ENCODE measurements around the gene UPF3A.

UPF3A gene

DNA sequence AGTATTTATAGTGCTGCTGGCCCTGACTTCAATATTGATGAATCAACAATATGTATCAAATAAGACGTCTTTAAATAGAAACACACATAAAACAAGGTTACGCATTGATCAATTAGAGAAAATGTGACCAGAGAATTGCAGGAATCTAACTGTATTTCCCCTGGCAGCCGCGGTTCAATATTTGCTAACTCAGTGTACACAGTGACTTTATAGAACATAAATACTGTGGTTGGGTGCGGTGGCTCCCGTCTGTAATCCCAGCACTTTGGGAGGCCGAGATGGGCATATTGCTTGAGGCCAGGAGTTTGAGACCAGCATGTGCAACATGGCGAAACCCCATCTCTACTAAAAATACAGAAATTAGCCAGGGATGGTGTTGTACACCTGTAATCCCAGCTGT lies 22.8 kb upstream of the UPF3A start:
- Histone ChIP-seq H3K27ac (ENCODE audit: low read length) (no peak overlapping the region), H3K27me3 (ENCODE audit: low read depth, low read length) (no peaks in the 10 kb centered on the region), H3K4me3 (ENCODE audit: low read length) (no peak overlapping the region), H3K4me2 (ENCODE audit: low read length) (no peak overlapping the region), H3K4me1 (ENCODE audit: low read length) (peaks cover 16% of the 10 kb centered on the region), H3K36me3 (replicated peaks; ENCODE audit: low read depth, low read length) (peaks cover 90% of the 10 kb centered on the region), H2AFZ (ENCODE audit: low read depth, low read length) (no peak overlapping the region), H3K9ac (ENCODE audit: low read length) (no peak overlapping the region), H4K20me1 (ENCODE audit: insufficient read depth, low read length) (peaks cover 5% of the 10 kb centered on the region; the same call in 1 of the 2 replicates), H3K79me2 (ENCODE audit: low read length) (no peaks in the 10 kb centered on the region), H3K9me3 (ENCODE audit: insufficient read depth, low read length) (no peaks in the 10 kb centered on the region)
- TF ChIP-seq, protein P1, sequence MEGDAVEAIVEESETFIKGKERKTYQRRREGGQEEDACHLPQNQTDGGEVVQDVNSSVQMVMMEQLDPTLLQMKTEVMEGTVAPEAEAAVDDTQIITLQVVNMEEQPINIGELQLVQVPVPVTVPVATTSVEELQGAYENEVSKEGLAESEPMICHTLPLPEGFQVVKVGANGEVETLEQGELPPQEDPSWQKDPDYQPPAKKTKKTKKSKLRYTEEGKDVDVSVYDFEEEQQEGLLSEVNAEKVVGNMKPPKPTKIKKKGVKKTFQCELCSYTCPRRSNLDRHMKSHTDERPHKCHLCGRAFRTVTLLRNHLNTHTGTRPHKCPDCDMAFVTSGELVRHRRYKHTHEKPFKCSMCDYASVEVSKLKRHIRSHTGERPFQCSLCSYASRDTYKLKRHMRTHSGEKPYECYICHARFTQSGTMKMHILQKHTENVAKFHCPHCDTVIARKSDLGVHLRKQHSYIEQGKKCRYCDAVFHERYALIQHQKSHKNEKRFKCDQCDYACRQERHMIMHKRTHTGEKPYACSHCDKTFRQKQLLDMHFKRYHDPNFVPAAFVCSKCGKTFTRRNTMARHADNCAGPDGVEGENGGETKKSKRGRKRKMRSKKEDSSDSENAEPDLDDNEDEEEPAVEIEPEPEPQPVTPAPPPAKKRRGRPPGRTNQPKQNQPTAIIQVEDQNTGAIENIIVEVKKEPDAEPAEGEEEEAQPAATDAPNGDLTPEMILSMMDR (IDR thresholded peaks at IDR 0.05; ENCODE audit: low read depth, low read length) = no peak
- no peak for TF ChIP-seq EZH2phosphoT487 (IDR thresholded peaks at IDR 0.05; ENCODE audit: low read depth)

DNA sequence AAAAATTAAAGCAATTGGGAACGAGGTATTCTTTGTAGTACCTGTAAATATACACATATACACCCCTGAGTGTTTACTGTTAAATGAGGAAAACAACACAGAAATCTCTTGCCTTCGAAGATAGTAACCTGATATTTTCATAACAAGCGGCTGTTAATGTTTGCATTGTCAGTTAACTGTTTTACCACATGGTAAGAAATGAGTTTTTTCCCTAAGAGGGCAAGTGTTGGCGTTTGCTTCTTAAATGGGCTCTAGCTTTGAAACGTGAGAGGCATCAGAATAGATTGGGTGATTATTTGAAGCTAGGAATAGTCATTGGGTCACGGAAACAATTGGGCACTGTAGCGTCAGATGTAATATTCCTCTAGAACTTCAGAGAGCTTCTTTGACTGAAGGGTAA lies 22.0 kb upstream of the UPF3A start:
- Histone ChIP-seq H3K4me3 (ENCODE audit: low read length) (no peak overlapping the region), H3K79me2 (ENCODE audit: low read length) (no peaks in the 10 kb centered on the region), H3K27me3 (ENCODE audit: low read depth, low read length) (no peaks in the 10 kb centered on the region), H3K9me3 (ENCODE audit: insufficient read depth, low read length) (no peaks in the 10 kb centered on the region), H3K4me1 (ENCODE audit: low read length) (peaks cover 16% of the 10 kb centered on the region), H2AFZ (ENCODE audit: low read depth, low read length) (no peak overlapping the region), H3K27ac (ENCODE audit: low read length) (no peak overlapping the region), H4K20me1 (ENCODE audit: insufficient read depth, low read length) (peaks cover 5% of the 10 kb centered on the region; the same call in 1 of the 2 replicates), H3K4me2 (ENCODE audit: low read length) (no peak overlapping the region), H3K36me3 (replicated peaks; ENCODE audit: low read depth, low read length) (peaks cover 91% of the 10 kb centered on the region), H3K9ac (ENCODE audit: low read length) (no peak overlapping the region)
- TF ChIP-seq EZH2phosphoT487 (IDR thresholded peaks at IDR 0.05; ENCODE audit: low read depth) = no peak
- TF ChIP-seq, protein P1 (IDR thresholded peaks at IDR 0.05; ENCODE audit: low read depth, low read length) = no peak

DNA sequence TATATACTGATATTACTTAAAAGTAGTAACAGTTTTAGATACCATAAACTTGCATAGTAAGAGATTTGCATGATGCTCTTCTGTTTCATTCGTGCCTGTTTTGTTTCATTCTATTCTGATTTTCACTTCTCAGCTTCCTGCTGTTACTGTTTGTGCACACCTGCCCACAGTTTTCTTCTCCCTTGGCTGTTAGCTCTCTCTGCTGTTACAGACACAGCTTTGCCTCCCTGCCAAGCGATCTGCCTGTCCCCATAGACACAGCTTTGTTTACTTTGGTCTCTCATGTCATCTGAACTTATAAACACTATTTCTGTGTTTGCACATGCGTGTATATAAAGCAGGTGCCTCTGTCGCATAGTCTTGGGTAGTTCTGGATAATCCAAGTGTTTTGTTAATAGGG lies 21.4 kb upstream of the UPF3A start:
- H3K79me2 ChIP-seq (ENCODE audit: low read length) = no peaks in the 10 kb centered on the region
- no peaks in the 10 kb centered on the region for H3K27me3 ChIP-seq (ENCODE audit: low read depth, low read length)
- no peaks in the 10 kb centered on the region for H3K9me3 ChIP-seq (ENCODE audit: insufficient read depth, low read length)
- H3K4me1 ChIP-seq (ENCODE audit: low read length) = peaks cover 16% of the 10 kb centered on the region
- peaks cover 88% of the 10 kb centered on the region for H3K36me3 ChIP-seq (replicated peaks; ENCODE audit: low read depth, low read length)
- H3K27ac ChIP-seq (ENCODE audit: low read length) = no peak overlapping the region
- H3K4me2 ChIP-seq (ENCODE audit: low read length) = no peak overlapping the region
- H3K4me3 ChIP-seq (ENCODE audit: low read length) = no peak overlapping the region
- no peak overlapping the region for H3K9ac ChIP-seq (ENCODE audit: low read length)
- H2AFZ ChIP-seq (ENCODE audit: low read depth, low read length) = no peak overlapping the region
- H4K20me1 ChIP-seq (ENCODE audit: insufficient read depth, low read length) = peaks cover 5% of the 10 kb centered on the region; the same call in 1 of the 2 replicates
- TF ChIP-seq, protein P1 (IDR thresholded peaks at IDR 0.05; ENCODE audit: low read depth, low read length) = no peak
- no peak for TF ChIP-seq EZH2phosphoT487 (IDR thresholded peaks at IDR 0.05; ENCODE audit: low read depth)

DNA sequence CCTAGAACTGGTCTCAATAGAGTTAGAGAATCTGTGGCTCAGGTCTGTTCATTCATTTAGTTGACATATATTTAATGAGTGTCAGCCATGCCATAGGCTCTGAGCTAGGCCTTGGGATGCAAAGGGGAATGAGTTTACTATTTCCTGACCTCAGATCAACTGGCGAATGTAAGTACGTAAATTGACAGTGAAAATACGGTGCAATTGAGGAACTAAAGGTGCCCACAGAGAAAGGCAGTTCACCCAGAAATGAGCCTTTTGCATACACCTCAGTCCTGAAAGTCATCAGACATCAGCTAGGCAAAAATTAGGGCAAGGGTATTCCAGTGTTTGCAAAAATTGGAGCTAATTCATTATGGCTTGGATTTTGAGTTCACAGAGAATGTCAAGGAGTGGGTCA lies 20.6 kb upstream of the UPF3A start:
- peak overlapping the region; percentile 1; the same call in 1 of the 2 replicates for H3K27ac ChIP-seq (ENCODE audit: low read length)
- H3K4me1 ChIP-seq (ENCODE audit: low read length) = peaks cover 16% of the 10 kb centered on the region
- peaks cover 85% of the 10 kb centered on the region for H3K36me3 ChIP-seq (replicated peaks; ENCODE audit: low read depth, low read length)
- no peak overlapping the region for H2AFZ ChIP-seq (ENCODE audit: low read depth, low read length)
- H3K4me2 ChIP-seq (ENCODE audit: low read length) = peak overlapping the region; percentile 11; the same call in 1 of the 2 replicates
- no peak overlapping the region for H3K9ac ChIP-seq (ENCODE audit: low read length)
- no peak for TF ChIP-seq EZH2phosphoT487 (IDR thresholded peaks at IDR 0.05; ENCODE audit: low read depth)
- TF ChIP-seq, protein P1 (IDR thresholded peaks at IDR 0.05; ENCODE audit: low read depth, low read length) = no peak
- H3K9me3 ChIP-seq (ENCODE audit: insufficient read depth, low read length) = no peaks in the 10 kb centered on the region
- H3K79me2 ChIP-seq (ENCODE audit: low read length) = no peaks in the 10 kb centered on the region
- H3K4me3 ChIP-seq (ENCODE audit: low read length) = no peak overlapping the region
- peaks cover 5% of the 10 kb centered on the region; the same call in 1 of the 2 replicates for H4K20me1 ChIP-seq (ENCODE audit: insufficient read depth, low read length)
- no peaks in the 10 kb centered on the region for H3K27me3 ChIP-seq (ENCODE audit: low read depth, low read length)
